ENCODE data around the gene HOXA6. TPM values are rescaled to one million over a fixed set of nuclear protein-coding genes. Genes with fewer than 3 reads are reported as not detected.
A peak's percentile ranks its signal among the peaks of the same experiment; 100 is the strongest.

HOXA6 gene
- total RNA-seq, 1 experiment from 2014 or later, result not detected

GRCh38 chr7:27185854-27186667 is 38.5 kb upstream of the HOXA6 start:
- POLR2A ChIA-PET, result no interaction called here
- no peak overlapping the region for H3K27ac Mint-ChIP-seq
- H3K27me3 Mint-ChIP-seq (ENCODE audit: low read depth), result peaks cover 100% of the 10 kb centered on the region
- H3K4me1 Mint-ChIP-seq, result peaks cover 52% of the 10 kb centered on the region
- no peak for ATAC-seq
- CTCF ChIA-PET, result interaction anchor here (1.0 to 1.8 kb wide), 3 partner anchors 10 to 24 kb away, joined by 3 to 8 read pairs (median 3); no protein-coding TSS in a partner anchor
- no peak for DNase-seq (ENCODE audit: low spot score)
- 0 out of 2 replicates have a peak, but pooled peaks cover 3% of the 10 kb centered on the region for H3K36me3 Mint-ChIP-seq
- H3K4me3 Mint-ChIP-seq, result peak overlapping the region; percentile 44
- no peaks in the 10 kb centered on the region for H3K9me3 Mint-ChIP-seq
- no peak for TF ChIP-seq CREM (CRISPR knock-in tag; IDR thresholded peaks at IDR 0.05)
- TF ChIP-seq AFF4 (CRISPR knock-in tag; IDR thresholded peaks at IDR 0.05; ENCODE audit: borderline replicate concordance), result no peak
- no peak for TF ChIP-seq CREB1 (CRISPR knock-in tag; IDR thresholded peaks at IDR 0.05)

- CTCF ChIA-PET, result interaction anchor here (0.7 to 1.2 kb wide), 5 partner anchors 9 to 41 kb away, joined by 3 to 4 read pairs (median 3); partner anchors contain the start of gene HOXA5
- DNase-seq (ENCODE audit: low spot score) (no peak), ATAC-seq (no peak)
- Mint-ChIP-seq H3K27ac (no peak within 1 kb of the TSS), H3K4me1 (peaks cover 52% of the 10 kb centered on the region), H3K36me3 (0 out of 2 replicates have a peak, but pooled peaks cover 3% of the 10 kb centered on the region), H3K9me3 (no peaks in the 10 kb centered on the region), H3K27me3 (ENCODE audit: low read depth) (peaks cover 100% of the 10 kb centered on the region), H3K4me3 (peak within 1 kb of the TSS; percentile 45)
- TF ChIP-seq MYBL2 (CRISPR knock-in tag; IDR thresholded peaks at IDR 0.05), result no peak
- TF ChIP-seq, protein P1, sequence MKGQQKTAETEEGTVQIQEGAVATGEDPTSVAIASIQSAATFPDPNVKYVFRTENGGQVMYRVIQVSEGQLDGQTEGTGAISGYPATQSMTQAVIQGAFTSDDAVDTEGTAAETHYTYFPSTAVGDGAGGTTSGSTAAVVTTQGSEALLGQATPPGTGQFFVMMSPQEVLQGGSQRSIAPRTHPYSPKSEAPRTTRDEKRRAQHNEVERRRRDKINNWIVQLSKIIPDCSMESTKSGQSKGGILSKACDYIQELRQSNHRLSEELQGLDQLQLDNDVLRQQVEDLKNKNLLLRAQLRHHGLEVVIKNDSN (CRISPR knock-in tag; IDR thresholded peaks at IDR 0.05), result no peak
- TF ChIP-seq USF2 (CRISPR knock-in tag; IDR thresholded peaks at IDR 0.05), result peak; percentile 42; the same call in 1 of the 2 replicates
- TF ChIP-seq ATF1 (CRISPR knock-in tag; IDR thresholded peaks at IDR 0.05), result no peak
- no peak for TF ChIP-seq TP53 (CRISPR knock-in tag; IDR thresholded peaks at IDR 0.05)
- TF ChIP-seq EMX1 (CRISPR knock-in tag; IDR thresholded peaks at IDR 0.05), result no peak
- TF ChIP-seq AFF4 (CRISPR knock-in tag; IDR thresholded peaks at IDR 0.05; ENCODE audit: borderline replicate concordance), result no peak
- no peak for TF ChIP-seq STAT6 (CRISPR knock-in tag; conservative IDR thresholded peaks at IDR 0.05; ENCODE audit: low read depth)
- no peak for TF ChIP-seq JAZF1 (CRISPR knock-in tag; IDR thresholded peaks at IDR 0.05)
- POLR2A ChIA-PET, result no interaction called here
These were observed 37.7 kb upstream of the HOXA6 start, which contains the start of gene HOXA11 for GRCh38 chr7:27185013-27185853. Gene HOXA11 (minus strand): TSS chr7:27185232. CDS start chr7:27185144, 88 bp downstream.
